ENCODE results near the gene TOLLIP.

DNA sequence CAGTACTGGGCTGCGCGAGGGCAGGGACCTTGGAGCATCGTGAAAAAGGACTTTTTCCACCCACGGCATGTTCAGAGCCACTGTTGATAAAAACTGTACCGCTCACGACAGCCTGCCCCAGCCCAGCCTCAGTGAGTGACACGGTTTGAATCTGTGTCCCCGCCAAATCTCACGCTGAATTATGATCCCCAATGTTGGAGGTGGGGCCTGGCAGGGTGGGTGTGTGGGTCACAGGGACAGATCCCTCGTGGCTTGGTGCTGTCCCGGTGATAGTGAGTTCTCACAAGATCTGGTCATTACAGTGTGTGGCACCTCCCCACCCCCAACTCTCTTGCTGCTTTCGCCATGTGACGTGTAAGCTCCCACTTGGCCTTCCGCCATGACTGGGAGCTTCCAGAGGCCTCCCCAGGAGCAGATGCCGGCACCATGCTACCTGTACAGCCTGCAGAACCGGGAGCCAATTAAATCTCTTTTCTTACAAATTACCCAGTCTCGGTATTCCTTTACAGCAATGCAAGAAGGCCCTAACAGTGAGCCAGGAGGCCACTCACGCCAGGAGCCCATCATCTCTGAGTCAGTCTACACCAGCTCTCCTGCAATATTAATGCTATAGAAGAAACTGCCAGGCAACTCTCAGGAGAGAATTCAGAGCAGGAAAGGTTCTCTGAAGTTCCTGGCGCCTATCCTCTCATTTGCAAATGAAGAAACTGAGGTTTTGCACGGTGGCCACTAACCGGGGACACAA, 1.3 kb downstream of the TOLLIP start:
- TF ChIP-seq MYC (IDR thresholded peaks at IDR 0.05; ENCODE audit: borderline replicate concordance, low read length) = no peak
- TF ChIP-seq, protein P1, sequence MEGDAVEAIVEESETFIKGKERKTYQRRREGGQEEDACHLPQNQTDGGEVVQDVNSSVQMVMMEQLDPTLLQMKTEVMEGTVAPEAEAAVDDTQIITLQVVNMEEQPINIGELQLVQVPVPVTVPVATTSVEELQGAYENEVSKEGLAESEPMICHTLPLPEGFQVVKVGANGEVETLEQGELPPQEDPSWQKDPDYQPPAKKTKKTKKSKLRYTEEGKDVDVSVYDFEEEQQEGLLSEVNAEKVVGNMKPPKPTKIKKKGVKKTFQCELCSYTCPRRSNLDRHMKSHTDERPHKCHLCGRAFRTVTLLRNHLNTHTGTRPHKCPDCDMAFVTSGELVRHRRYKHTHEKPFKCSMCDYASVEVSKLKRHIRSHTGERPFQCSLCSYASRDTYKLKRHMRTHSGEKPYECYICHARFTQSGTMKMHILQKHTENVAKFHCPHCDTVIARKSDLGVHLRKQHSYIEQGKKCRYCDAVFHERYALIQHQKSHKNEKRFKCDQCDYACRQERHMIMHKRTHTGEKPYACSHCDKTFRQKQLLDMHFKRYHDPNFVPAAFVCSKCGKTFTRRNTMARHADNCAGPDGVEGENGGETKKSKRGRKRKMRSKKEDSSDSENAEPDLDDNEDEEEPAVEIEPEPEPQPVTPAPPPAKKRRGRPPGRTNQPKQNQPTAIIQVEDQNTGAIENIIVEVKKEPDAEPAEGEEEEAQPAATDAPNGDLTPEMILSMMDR (IDR thresholded peaks at IDR 0.05) = no peak
- TF ChIP-seq TP53 (CRISPR knock-in tag; IDR thresholded peaks at IDR 0.05) = no peak
- TF ChIP-seq, protein P2, sequence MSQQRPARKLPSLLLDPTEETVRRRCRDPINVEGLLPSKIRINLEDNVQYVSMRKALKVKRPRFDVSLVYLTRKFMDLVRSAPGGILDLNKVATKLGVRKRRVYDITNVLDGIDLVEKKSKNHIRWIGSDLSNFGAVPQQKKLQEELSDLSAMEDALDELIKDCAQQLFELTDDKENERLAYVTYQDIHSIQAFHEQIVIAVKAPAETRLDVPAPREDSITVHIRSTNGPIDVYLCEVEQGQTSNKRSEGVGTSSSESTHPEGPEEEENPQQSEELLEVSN (IDR thresholded peaks at IDR 0.05; ENCODE audit: borderline replicate concordance, low read depth) = no peak
- TF ChIP-seq EP300 (IDR thresholded peaks at IDR 0.05) = no peak
- TF ChIP-seq POLR2AphosphoS2 (conservative IDR thresholded peaks at IDR 0.05; ENCODE audit: low read length) = no peak
- TF ChIP-seq CHD2 (IDR thresholded peaks at IDR 0.05; ENCODE audit: low read length, partially characterized antibody) = no peak
- TF ChIP-seq, protein P3, sequence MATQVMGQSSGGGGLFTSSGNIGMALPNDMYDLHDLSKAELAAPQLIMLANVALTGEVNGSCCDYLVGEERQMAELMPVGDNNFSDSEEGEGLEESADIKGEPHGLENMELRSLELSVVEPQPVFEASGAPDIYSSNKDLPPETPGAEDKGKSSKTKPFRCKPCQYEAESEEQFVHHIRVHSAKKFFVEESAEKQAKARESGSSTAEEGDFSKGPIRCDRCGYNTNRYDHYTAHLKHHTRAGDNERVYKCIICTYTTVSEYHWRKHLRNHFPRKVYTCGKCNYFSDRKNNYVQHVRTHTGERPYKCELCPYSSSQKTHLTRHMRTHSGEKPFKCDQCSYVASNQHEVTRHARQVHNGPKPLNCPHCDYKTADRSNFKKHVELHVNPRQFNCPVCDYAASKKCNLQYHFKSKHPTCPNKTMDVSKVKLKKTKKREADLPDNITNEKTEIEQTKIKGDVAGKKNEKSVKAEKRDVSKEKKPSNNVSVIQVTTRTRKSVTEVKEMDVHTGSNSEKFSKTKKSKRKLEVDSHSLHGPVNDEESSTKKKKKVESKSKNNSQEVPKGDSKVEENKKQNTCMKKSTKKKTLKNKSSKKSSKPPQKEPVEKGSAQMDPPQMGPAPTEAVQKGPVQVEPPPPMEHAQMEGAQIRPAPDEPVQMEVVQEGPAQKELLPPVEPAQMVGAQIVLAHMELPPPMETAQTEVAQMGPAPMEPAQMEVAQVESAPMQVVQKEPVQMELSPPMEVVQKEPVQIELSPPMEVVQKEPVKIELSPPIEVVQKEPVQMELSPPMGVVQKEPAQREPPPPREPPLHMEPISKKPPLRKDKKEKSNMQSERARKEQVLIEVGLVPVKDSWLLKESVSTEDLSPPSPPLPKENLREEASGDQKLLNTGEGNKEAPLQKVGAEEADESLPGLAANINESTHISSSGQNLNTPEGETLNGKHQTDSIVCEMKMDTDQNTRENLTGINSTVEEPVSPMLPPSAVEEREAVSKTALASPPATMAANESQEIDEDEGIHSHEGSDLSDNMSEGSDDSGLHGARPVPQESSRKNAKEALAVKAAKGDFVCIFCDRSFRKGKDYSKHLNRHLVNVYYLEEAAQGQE (IDR thresholded peaks at IDR 0.05) = no peak
- TF ChIP-seq CEBPB (IDR thresholded peaks at IDR 0.05) = no peak
- TF ChIP-seq CHD4 (IDR thresholded peaks at IDR 0.05; ENCODE audit: borderline replicate concordance) = no peak
- TF ChIP-seq RAD21 (conservative IDR thresholded peaks at IDR 0.05 in 1 of 2, IDR thresholded peaks at IDR 0.05 in 1 of 2) = no peak
- TF ChIP-seq RFX5 (IDR thresholded peaks at IDR 0.05) = no peak
- TF ChIP-seq POLR2A (IDR thresholded peaks at IDR 0.05; ENCODE audit: low read length) = no peak

All from A549 (cell line).